ENCODE data around the gene ADGRG1.
"Not testable (repeated sequence)": the region's sequence is repeated elsewhere in the genome, so short reads cannot be mapped to it uniquely, and the experiment has no call there.

The ADGRG1 gene

DNA sequence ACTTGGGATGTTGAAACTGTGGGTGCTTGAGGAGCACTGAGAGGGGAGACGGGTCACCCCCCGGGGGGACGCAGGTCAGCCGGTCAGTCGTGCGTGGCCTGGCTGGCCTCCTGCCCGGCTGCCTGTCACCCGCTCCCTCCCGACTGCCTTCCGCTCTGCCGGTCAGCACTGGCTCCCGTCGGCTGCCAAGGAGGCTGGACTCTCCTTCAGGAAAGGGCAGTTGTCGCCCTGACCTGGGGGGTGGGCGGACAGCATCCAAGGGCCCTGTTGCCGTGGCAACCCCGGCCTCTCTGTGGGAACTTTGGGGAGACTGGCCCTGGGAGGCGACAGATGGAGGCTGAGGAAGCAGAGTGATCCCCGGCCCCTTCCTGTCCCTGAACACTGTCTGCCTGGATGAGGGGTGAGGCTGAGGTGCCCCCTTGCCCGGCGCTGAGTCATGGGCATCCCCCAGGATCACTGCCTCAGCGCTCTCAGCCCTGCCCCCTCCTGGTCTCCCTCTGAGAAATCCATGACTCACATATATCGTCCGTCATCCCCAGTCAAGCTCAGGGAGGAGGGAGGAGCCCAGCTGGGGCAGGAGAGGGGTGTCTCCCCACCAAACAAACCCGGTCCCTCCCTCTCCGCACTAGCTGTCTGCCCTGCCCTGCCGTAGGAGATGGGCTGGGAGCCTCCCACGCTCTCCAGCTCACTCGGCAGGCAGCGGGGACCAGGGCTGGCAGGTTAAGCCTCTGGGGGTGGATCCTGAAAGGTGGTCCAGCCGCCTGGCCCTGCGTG is at the start of gene ADGRG1:
Gene ADGRG1, plus strand, starts transcription at position 623 of the 774 bp plus-strand sequence. CDS start 21,658 bp downstream, outside the sequence.
- DNase-seq (ENCODE audit: low spot score): no peak

DNA sequence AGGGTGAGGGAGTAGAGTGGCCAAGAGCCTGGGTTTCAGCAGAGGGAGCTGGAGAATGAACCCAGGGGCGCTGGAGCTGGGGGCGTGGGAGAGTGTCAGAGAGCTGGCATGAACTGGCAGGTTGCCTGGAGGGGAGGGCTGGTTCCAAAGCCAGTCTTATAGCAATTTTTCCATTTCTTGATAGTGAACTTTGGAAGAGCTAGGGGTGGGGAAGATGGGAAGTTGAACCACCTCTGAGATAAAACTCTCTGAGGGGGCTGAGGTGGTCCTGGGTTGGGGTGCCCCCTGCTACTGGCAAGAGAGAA is 49.1 kb upstream of the ADGRG1 start:
- DNase-seq (ENCODE audit: low spot score): no peak

DNA sequence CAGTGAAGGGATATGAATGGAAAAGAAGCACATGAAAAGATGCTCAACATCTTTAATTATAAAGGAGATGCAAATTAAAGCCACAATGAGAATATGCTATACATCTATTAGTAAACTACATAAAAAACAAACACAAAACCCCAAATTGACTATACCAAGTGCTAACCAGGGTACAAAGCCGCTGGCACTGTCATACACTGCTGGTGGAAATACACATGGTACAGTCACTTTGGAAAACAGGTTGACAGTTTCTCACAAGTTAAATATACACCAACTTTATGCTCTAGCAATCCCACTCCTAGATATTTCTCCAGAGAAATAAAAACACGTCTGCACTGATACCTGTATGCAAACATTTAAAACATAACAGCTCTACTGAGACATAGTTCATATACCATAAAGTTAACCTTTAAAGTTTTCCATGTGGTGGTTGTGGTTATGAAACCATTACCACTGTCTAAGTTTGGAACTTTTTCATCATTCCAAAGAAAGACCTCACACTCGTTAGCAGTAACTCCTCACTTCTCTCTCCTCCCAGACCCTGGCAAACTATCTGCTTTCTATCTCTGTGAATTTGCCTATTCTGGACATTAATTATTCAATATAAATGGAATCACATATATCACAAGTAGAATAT is 43.3 kb upstream of the ADGRG1 start:
- no peak for DNase-seq (ENCODE audit: low spot score)

DNA sequence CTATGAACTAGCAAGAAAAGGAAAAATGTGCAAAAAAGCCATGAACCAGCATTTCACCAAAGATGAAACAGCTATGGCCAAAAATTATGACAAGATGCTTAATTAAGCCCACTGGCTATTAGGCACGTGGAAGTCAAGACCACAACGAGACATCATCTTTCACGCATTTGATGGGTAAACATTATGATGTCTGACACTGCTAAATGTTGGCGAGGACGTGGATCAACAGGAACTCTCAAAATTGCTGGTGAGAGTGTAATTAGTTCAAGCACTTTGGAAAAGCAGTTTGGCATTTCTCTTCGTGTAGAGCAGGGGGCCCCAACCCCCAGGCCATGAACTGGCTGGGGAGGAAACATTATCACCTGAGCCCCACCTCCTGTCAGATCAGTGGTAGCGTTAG is 39.6 kb upstream of the ADGRG1 start:
- no peak for DNase-seq (ENCODE audit: low spot score)

DNA sequence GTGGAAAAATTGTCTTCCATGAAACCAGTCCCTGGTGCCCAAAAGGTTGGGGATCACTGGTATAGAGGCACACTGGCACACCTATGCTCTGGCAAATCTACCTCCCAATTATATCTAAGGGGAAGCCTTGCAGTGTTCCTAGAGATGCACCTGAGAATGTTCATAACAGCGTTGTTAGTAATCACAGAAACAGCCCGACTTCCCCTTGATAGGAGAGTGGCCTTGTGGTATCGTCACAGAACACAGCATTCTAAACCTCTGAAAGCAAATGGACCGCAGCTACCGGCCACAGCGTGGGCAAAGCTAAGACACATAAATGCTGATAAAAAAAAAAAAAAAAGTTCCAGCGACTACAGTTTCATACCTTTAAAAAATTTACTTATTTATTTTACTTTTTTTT is 39.1 kb upstream of the ADGRG1 start:
- no peak for DNase-seq (ENCODE audit: low spot score)

DNA sequence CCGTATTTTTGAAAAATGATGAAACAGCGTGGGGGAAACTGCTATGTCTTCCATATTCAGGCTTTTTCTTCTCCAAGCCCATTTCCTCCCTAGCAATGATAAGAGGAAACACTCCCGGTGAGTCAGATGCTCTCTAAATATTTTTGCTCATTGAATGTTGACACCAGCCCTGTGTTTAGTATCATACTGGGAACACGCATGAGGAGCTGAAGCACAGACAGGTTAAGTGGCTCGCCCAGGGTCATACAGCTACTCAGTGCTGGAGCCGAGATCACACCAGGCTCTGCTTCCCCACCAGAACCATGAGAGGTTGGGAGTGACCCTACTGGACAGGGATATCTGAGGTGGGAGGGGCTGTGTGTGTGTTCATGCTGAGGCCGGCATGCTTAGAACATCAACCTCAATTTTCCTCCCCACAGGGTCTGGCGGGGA is 37.8 kb upstream of the ADGRG1 start:
- no peak for DNase-seq (ENCODE audit: low spot score)

DNA sequence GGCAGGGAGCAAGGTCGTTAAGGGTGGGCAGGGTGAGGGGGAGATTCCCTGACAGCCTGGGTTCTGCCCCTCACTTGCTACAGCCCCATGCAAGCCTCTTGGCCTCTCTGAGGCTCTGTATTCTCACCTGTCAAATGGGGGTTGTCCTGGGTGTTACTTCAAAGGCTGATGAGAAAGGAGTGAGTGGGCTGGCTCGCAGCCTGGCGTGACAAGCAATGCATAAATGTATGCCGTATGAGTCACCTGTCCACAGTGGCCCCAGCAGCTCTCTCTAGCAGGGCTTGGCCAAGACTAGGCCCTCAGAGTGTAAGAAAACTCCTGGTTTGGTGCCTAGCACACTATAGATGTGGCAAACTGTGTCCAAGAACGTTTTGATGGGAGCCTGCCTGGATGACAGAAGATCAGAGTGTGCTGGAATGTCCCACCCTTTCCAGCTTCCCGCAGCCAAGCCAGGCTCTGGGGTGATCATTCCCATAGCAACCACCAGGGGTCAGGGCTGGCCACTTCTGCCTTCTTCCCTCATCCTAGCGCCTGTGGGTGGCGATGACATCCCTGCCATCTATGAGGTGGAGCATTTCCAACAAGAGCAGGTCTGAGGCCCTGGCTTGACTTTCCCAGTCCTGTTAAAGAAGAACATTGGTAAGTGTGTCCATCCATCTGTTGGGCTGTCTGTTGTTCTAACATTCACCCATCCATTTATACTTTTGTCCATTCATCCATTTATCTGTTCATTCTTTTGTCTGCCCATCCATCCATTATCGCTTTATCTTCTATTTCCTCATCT is 37.2 kb upstream of the ADGRG1 start:
- peak; percentile 85 for DNase-seq (ENCODE audit: low spot score)

DNA sequence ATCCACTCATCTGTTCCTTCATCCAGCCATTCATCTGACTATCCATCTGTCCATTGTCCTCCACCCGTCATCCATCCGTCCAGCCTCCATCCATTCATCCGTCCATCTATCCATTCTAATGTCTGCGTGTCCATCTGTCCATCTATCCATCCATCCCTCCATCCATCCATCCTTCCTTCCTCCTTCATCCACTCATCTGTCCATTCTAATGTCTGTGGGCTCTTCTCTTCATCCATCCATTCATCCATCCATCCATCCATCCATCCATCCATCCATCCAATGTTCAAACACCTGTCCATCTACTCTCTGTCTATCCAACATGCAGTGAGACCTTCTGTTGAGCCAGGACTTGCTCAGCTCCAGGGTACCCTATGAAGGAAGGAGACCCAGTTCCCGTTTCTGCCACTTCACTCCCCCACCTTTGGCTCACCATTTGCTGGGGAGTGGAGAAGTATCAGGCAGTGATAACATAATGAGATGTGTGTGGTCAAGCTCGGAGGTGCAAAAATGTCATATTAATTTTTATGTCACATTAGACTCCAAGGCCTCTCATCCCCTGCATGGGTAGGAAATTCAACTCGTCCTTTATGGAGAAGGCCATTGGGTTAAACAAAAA is 36.5 kb upstream of the ADGRG1 start:
- DNase-seq (ENCODE audit: low spot score): no peak

DNA sequence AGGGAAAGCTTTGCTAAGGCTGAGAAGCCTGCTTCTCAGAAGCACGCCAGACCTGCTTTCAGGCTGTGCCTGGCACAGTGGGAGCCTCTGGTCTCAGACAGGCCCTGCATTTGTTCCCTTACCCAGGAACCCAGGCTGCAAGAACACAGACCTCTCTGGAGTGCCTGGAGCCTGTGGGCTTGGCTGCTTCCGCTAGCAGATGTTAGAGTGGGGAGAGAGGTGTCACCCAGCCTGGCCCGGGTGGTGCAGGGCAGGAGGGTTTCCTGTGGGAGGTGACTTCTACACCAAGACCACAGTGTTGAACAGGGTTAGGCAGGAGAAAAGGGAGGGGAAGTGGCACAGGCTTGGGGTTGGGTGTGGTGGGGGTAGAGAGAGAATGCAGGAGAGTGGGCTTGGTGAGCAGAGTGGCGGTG is 35.8 kb upstream of the ADGRG1 start:
- DNase-seq (ENCODE audit: low spot score): no peak

DNA sequence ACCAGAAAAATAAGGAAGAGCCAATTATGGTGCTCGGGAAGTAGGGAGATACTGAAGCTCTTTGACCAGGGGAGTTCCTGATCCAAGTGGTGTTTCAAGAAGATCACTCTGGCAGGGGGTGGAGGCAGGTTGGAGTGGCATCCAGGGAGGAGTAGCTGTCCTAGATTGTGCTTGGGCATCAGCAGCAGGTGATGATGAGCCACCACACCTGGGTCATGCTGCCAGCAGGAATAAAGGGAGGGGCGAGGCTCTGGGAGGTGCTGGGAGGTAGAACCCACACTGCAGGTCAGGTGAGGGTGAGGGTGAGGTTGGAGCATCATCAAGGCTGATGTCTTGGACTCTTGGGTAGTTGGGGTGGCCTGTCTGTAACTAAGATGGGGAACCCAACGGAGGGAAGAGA is 35.4 kb upstream of the ADGRG1 start:
- DNase-seq (ENCODE audit: low spot score): no peak

DNA sequence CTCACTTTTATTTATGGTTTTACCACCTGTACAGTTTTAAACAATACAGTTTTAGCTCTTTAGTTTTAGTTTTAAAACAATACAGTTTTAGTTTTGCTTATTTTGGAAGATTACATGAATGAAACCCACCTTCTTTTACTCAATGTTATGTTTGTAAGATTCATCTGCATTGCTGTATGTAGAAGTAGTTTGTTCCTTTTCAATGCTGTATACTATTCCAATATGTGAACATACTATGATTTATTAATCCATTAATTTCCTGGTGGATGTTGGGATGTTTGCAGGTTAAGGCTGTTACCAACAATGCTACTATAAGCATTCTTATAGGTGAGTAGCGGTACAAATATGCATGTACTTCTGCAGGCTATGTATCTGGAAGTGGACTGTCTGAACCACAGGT is 34.4 kb upstream of the ADGRG1 start:
- DNase-seq (ENCODE audit: low spot score): no peak

DNA sequence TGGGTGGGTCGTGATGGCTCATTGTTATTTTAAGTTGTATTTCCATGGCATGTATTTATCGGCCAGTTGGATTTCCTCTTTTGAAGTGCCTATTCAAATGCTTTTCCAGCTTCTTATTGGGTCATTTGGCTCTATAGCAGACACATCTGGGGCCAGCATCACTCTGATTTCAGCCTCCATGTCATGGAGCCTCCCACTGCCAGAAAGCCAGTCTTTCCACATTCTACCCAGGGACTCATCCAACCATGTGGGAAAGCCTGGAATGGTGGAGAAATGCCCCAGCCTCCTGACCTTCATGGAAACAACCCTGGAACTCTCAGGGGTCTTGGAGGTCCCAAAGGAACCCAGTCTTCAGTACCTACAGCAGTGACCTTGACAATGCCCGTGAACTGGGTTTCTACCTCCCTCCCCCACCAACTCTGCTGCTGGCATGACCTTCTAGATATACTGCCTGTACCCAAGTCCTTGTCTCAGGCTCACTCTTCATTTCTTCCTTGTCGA is 33.8 kb upstream of the ADGRG1 start:
- no peak for DNase-seq (ENCODE audit: low spot score)

DNA sequence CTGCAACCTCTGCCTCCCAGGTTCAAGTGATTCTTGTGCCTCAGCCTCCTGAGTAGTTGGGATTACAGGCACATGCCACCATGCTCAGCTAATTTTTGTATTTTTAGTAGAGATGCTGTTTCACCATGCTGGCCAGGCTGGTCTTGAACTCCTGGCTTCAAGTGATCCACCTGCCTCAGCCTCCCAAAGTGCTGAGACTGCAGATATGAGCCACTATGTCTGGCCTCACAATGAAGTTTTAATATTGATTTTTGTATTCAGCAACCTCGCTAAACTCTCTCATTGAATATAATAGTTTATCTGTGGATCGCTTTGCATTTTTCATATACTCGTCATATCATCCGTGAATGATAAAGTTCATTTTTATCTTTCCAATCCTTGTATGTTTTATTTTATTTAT is 32.2 kb upstream of the ADGRG1 start:
- not testable (repeated sequence) for DNase-seq (ENCODE audit: low spot score)

DNA sequence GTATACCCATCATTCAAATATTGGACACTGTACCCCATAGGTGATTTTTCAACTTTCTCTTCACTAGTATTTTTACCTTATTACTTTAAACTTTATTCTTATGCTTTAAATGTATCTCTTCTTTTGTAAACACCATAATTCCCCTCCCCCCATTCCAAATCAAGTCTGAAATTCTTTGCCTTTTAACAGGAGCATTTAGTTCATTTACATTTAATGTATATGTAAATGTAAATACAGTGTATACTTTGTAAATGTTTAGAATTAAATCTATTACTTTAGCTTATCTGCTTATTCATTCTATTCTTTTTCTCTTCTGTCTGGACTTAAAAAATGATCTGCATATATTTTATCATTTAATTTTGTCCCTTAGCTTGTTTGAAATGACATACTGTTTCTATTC is 30.0 kb upstream of the ADGRG1 start:
- no peak for DNase-seq (ENCODE audit: low spot score)

DNA sequence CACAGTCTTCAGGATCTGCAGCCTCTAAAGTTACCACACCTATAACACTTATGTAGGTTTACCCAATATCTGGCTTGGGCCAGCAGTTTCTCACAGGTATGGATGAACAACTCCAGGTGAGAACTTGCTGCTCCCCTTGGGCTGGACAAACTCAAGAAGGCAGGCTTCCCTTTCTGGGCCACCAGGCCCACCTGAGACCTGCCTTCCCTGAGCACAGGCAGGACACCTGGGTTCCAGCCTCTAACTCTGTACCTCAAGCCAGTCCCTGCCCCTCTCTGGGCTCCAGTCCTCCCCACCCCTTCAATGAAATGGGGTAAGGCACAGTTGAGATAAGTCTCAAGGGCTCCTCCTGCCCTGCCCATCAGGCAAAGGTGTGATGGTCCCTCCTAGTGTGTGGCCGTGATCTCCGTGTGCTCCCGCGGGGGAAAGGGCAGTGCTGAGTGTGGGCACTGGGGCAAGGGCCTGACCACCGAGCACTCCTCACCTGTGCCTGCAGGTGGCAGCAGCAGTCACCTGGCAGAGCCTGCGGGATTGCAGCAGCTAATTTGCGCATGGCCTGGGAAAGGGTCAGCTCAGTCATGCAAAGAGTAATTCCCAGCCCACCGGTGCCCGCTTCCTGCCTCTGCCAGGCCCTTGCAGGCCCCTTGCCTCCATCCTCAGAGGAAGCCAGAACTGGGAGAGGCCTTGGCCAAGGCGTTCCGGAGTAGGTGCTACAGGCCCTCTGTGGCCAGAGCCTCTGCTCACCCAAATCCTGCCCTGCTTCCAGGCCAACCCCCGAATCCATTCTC is 28.2 kb upstream of the ADGRG1 start:
- DNase-seq (ENCODE audit: low spot score): peak; percentile 70

DNA sequence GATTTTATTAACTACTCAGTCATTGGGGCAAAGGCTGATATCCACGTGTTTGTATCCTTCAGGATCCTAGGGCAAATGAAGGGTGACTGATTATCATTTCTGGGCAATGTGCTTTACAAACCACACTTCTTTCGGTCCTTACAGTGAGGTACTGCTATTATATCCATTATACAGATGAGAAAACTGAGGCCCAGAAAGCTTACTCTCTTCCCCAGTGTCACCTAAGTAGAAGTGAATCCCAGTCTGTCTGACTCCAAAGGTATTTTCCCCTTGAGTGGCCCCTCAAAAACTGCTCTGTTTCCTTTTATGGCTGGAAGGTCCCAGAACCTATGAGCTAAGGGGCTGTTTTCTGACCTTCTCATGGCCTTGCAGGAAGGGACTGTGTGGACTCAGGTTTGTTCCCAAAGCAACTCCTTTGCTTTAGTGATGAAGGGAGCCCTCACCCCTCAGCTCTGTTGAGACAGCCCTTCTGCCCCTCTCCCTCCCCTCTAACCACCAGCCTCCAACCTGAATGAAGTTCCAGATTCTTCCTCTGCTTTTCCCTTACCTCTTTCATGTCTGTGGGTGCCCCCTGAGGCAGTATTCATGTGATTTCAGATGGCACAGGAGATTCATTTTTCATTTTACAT is 27.4 kb upstream of the ADGRG1 start:
- DNase-seq (ENCODE audit: low spot score): no peak

DNA sequence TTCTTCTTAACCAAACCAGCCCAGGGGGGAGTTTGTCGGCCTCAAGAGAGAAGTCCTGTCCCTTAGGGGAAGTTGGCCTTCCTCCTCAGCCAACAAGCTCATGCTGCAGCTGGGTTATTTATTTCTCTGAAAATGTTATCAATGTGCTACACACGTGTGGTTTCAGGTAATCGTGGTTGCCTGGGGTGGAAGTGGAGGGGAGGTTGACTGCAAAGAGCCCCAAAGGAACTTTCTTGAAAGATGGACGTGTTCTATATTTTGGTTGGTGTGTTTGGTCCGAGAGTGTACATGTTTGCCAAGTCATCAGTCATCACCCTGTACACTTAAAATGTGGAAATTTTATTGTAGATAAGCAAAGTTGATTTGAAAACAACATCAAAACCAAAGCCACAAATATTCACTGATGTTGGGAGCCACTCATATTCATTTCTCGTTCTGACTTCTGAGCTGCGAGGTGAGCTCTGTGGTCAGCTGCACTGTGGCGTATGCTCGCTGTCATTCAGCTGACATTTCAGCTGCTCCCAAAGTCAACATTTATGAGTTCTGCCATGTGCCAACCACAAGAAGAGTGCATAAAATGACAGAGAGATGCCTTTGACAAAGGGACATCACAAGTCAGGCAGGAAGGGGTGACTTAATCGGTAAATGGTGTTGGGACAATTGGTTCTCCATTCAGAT is 26.5 kb upstream of the ADGRG1 start:
- DNase-seq (ENCODE audit: low spot score): no peak

DNA sequence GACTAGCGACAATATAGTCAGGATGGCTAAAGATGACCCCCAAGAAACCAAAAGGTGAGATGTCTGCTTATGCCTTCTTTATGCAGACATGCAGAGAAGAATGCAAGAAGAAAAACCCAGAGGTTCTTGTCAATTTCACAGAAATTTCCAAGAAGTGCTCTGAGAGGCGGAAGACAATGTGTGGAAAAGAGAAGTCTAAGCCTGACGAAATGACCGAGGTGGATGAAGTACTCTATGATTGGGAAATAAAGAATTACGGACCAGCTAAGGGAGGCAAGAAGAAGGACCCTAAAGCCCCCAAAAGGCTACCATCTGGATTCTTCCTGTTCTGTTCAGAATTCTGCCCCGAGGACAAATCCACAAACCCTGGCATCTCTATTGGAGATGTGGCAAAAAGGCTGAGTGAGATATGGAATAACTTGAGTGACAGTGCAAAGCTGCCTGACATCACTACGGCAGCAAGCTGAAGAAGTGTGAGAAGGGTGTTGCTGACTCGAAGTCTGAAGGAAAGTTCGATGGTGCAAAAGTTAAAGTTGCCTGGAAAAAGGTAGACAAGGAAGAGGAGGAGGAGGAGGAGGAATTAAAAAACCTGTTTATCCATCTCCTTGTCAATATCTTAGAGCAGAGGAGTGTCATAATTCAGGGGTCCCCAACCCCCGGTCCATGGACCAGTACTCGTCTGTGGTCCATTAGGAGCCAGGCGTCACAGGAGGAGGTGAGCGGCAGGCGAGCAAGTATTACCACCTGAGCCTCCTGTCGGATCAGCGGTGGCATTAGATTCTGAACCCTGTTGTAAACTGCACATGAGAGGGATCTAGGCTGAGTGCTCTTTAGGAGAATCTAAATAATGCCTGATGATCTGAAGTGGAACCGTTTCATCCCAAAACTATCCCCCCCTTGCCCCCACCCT is 25.1 kb upstream of the ADGRG1 start:
- no peak for DNase-seq (ENCODE audit: low spot score)

DNA sequence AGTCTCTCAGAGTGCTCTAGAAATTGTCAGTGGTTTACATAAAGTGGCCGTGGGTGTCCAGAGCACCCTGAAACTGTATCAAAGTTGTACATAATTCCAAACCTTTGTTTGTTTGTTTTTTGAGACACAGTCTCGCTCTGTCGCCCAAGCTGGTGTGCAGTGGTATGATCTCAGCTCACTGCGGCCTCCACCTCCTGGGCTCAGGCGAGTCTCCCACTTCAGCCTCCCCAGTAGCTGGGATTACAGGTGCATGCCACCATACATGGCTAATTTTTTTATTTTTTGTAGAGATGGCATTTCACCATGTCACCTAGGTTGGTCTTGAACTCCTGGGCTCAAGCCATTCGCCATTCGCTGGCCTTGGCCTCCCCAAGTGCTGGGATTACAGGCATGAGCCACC is 24.3 kb upstream of the ADGRG1 start:
- no peak for DNase-seq (ENCODE audit: low spot score)
